ENCODE results near the gene HTT. TPM values are rescaled to one million over a fixed set of nuclear protein-coding genes. Genes with fewer than 3 reads are reported as not detected.

The HTT gene
- total RNA-seq, 1 donor from 2014 or later, result 35.1 TPM

- DNase-seq (ENCODE audit: low spot score), result no peak
- intact Hi-C loops (cut with DNase I), result no loop called here
These were observed 37.0 kb downstream of the HTT start for GRCh38 chr4:3111461-3111860.

- intact Hi-C loops (cut with DNase I), result no loop called here
- no peak for DNase-seq (ENCODE audit: low spot score)
These were observed 37.7 kb downstream of the HTT start for GRCh38 chr4:3112201-3112600.

GRCh38 chr4:3112609-3113469 is 38.4 kb downstream of the HTT start:
- intact Hi-C loops (cut with DNase I), result no loop called here
- no peak for DNase-seq (ENCODE audit: low spot score)

GRCh38 chr4:3114377-3114776 is 39.9 kb downstream of the HTT start:
- intact Hi-C loops (cut with DNase I), result no loop called here
- no peak for DNase-seq (ENCODE audit: low spot score)

GRCh38 chr4:3115637-3116270 is 41.3 kb downstream of the HTT start:
- intact Hi-C loops (cut with DNase I), result no loop called here
- DNase-seq (ENCODE audit: low spot score), result no peak

- DNase-seq (ENCODE audit: low spot score), result no peak
- intact Hi-C loops (cut with DNase I), result no loop called here
These were observed 42.5 kb downstream of the HTT start for GRCh38 chr4:3116955-3117354.

- DNase-seq (ENCODE audit: low spot score), result no peak
- intact Hi-C loops (cut with DNase I), result no loop called here
These were observed 43.8 kb downstream of the HTT start for GRCh38 chr4:3118312-3118711.

- DNase-seq (ENCODE audit: low spot score), result no peak
These were observed 45.0 kb downstream of the HTT start for GRCh38 chr4:3119464-3119863.

GRCh38 chr4:3121110-3121509 is 46.6 kb downstream of the HTT start:
- intact Hi-C loops (cut with DNase I), result no loop called here
- DNase-seq (ENCODE audit: low spot score), result no peak

More at GRCh38 chr4:3119464-3119863, 45.0 kb downstream of the HTT start:
- intact Hi-C loops (cut with DNase I), result no loop called here

GRCh38 chr4:3121596-3121995 is 47.1 kb downstream of the HTT start:
- DNase-seq (ENCODE audit: low spot score), result no peak
- intact Hi-C loops (cut with DNase I), result no loop called here

- no peak for DNase-seq (ENCODE audit: low spot score)
- intact Hi-C loops (cut with DNase I), result no loop called here
These were observed 47.6 kb downstream of the HTT start for GRCh38 chr4:3122081-3122563.

- intact Hi-C loops (cut with DNase I), result no loop called here
- no peak for DNase-seq (ENCODE audit: low spot score)
These were observed 48.7 kb downstream of the HTT start for GRCh38 chr4:3123181-3123671.

- DNase-seq (ENCODE audit: low spot score), result no peak
- intact Hi-C loops (cut with DNase I), result no loop called here
These were observed 49.7 kb downstream of the HTT start for GRCh38 chr4:3124070-3124767.

GRCh38 chr4:3127112-3127511 is 52.6 kb downstream of the HTT start:
- no peak for DNase-seq (ENCODE audit: low spot score)
- intact Hi-C loops (cut with DNase I), result no loop called here

- intact Hi-C loops (cut with DNase I), result no loop called here
- DNase-seq (ENCODE audit: low spot score), result no peak
These were observed 53.6 kb downstream of the HTT start for GRCh38 chr4:3128058-3128457.

- intact Hi-C loops (cut with DNase I), result no loop called here
- no peak for DNase-seq (ENCODE audit: low spot score)
These were observed 54.5 kb downstream of the HTT start for GRCh38 chr4:3128976-3129375.

GRCh38 chr4:3130201-3130600 is 55.7 kb downstream of the HTT start:
- intact Hi-C loops (cut with DNase I), result no loop called here
- DNase-seq (ENCODE audit: low spot score), result no peak

- intact Hi-C loops (cut with DNase I), result no loop called here
- DNase-seq (ENCODE audit: low spot score), result no peak
These were observed 56.3 kb downstream of the HTT start for GRCh38 chr4:3130826-3131225.

GRCh38 chr4:3134201-3134600 is 59.7 kb downstream of the HTT start:
- DNase-seq (ENCODE audit: low spot score), result no peak
- intact Hi-C loops (cut with DNase I), result no loop called here

Data from cardiac septum (tissue), 1 donor.